ENCODE data around the gene THUMPD2. TPM values are rescaled to one million over a fixed set of nuclear protein-coding genes. Genes with fewer than 3 reads are reported as not detected.

Gene THUMPD2
- total RNA-seq, 1 experiment from 2014 or later, result 19.6 TPM

GRCh38 chr2:39693245-39693644 lies 85.8 kb downstream of the THUMPD2 start:
- Mint-ChIP-seq H3K4me3 (no peak overlapping the region), H3K27me3 (ENCODE audit: low read depth) (no peaks in the 10 kb centered on the region), H3K9me3 (peaks cover 14% of the 10 kb centered on the region), H3K27ac (no peak overlapping the region), H3K36me3 (peaks cover 9% of the 10 kb centered on the region), H3K4me1 (peaks cover 9% of the 10 kb centered on the region)
- TF ChIP-seq, protein P1, sequence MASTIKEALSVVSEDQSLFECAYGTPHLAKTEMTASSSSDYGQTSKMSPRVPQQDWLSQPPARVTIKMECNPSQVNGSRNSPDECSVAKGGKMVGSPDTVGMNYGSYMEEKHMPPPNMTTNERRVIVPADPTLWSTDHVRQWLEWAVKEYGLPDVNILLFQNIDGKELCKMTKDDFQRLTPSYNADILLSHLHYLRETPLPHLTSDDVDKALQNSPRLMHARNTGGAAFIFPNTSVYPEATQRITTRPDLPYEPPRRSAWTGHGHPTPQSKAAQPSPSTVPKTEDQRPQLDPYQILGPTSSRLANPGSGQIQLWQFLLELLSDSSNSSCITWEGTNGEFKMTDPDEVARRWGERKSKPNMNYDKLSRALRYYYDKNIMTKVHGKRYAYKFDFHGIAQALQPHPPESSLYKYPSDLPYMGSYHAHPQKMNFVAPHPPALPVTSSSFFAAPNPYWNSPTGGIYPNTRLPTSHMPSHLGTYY (CRISPR knock-in tag; IDR thresholded peaks at IDR 0.05), result no peak
- no peak for TF ChIP-seq NFATC4 (CRISPR knock-in tag; IDR thresholded peaks at IDR 0.05)
- no peak for TF ChIP-seq SMAD4 (CRISPR knock-in tag; IDR thresholded peaks at IDR 0.05)
- no peak for TF ChIP-seq IRF2 (CRISPR knock-in tag; IDR thresholded peaks at IDR 0.05; ENCODE audit: borderline replicate concordance, low read depth)
- no peak for TF ChIP-seq CBFB (CRISPR knock-in tag; IDR thresholded peaks at IDR 0.05; ENCODE audit: low read depth)
- TF ChIP-seq CREM (CRISPR knock-in tag; IDR thresholded peaks at IDR 0.05), result no peak
- TF ChIP-seq OVOL2 (CRISPR knock-in tag; IDR thresholded peaks at IDR 0.05; ENCODE audit: borderline replicate concordance), result no peak
- no peak for TF ChIP-seq RELA (CRISPR knock-in tag; IDR thresholded peaks at IDR 0.05; ENCODE audit: borderline replicate concordance)
- no peak for ATAC-seq
- ChIA-PET CTCF (no interaction called here), POLR2A (no interaction called here)
- no peak for DNase-seq (ENCODE audit: low spot score)

DNA sequence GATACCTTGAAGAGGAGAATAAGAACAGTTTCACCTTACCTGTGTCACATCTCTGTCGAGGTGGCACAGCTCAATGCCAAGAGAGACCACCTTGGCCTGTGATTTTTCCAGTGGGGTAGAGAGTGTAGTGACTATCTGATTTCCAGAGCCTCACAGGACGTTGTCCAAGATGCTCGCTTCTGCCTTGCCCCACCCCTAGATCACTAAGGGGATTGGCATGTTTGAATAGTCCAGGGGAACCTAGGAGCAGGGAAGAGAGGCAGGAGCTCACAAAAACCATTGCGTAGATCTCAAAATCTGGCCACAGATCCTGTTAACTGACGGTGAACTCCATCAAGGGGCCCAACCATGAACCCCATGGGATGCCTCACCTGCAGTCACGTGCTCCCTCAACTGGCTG lies 89.2 kb downstream of the THUMPD2 start:
- Mint-ChIP-seq H3K9me3 (peaks cover 14% of the 10 kb centered on the region), H3K27ac (no peak overlapping the region), H3K4me3 (no peak overlapping the region), H3K4me1 (peaks cover 17% of the 10 kb centered on the region), H3K36me3 (peaks cover 9% of the 10 kb centered on the region), H3K27me3 (ENCODE audit: low read depth) (no peaks in the 10 kb centered on the region)
- POLR2A ChIA-PET, result no interaction called here
- TF ChIP-seq FOXP1 (CRISPR knock-in tag; IDR thresholded peaks at IDR 0.05; ENCODE audit: borderline replicate concordance) (no peak), ZBTB21 (CRISPR knock-in tag; IDR thresholded peaks at IDR 0.05; ENCODE audit: borderline replicate concordance) (no peak)
- ATAC-seq, result no peak
- DNase-seq (ENCODE audit: low spot score), result no peak
- CTCF ChIA-PET, result no interaction called here

GRCh38 chr2:39689272-39689841 lies 89.7 kb downstream of the THUMPD2 start:
- Mint-ChIP-seq H3K36me3 (peaks cover 9% of the 10 kb centered on the region), H3K27ac (no peak overlapping the region), H3K27me3 (ENCODE audit: low read depth) (no peaks in the 10 kb centered on the region), H3K9me3 (peaks cover 14% of the 10 kb centered on the region), H3K4me1 (peaks cover 17% of the 10 kb centered on the region), H3K4me3 (no peak overlapping the region)
- DNase-seq (ENCODE audit: low spot score) (no peak), ATAC-seq (no peak)
- ChIA-PET POLR2A (no interaction called here), CTCF (no interaction called here)
- TF ChIP-seq PRDM15 (CRISPR knock-in tag; IDR thresholded peaks at IDR 0.05) (no peak), ZNF416 (CRISPR knock-in tag; IDR thresholded peaks at IDR 0.05) (no peak), ZNF121 (CRISPR knock-in tag; IDR thresholded peaks at IDR 0.05) (no peak), ELF4 (CRISPR knock-in tag; IDR thresholded peaks at IDR 0.05; ENCODE audit: low read depth) (no peak), ZNF281 (CRISPR knock-in tag; IDR thresholded peaks at IDR 0.05) (no peak), ETV6 (CRISPR knock-in tag; IDR thresholded peaks at IDR 0.05) (no peak), FOXK1 (CRISPR knock-in tag; IDR thresholded peaks at IDR 0.05) (no peak), TP53 (CRISPR knock-in tag; IDR thresholded peaks at IDR 0.05) (no peak)
- TF ChIP-seq, protein P2, sequence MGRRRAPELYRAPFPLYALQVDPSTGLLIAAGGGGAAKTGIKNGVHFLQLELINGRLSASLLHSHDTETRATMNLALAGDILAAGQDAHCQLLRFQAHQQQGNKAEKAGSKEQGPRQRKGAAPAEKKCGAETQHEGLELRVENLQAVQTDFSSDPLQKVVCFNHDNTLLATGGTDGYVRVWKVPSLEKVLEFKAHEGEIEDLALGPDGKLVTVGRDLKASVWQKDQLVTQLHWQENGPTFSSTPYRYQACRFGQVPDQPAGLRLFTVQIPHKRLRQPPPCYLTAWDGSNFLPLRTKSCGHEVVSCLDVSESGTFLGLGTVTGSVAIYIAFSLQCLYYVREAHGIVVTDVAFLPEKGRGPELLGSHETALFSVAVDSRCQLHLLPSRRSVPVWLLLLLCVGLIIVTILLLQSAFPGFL (CRISPR knock-in tag; IDR thresholded peaks at IDR 0.05; ENCODE audit: borderline replicate concordance), result no peak
- TF ChIP-seq, protein P3, sequence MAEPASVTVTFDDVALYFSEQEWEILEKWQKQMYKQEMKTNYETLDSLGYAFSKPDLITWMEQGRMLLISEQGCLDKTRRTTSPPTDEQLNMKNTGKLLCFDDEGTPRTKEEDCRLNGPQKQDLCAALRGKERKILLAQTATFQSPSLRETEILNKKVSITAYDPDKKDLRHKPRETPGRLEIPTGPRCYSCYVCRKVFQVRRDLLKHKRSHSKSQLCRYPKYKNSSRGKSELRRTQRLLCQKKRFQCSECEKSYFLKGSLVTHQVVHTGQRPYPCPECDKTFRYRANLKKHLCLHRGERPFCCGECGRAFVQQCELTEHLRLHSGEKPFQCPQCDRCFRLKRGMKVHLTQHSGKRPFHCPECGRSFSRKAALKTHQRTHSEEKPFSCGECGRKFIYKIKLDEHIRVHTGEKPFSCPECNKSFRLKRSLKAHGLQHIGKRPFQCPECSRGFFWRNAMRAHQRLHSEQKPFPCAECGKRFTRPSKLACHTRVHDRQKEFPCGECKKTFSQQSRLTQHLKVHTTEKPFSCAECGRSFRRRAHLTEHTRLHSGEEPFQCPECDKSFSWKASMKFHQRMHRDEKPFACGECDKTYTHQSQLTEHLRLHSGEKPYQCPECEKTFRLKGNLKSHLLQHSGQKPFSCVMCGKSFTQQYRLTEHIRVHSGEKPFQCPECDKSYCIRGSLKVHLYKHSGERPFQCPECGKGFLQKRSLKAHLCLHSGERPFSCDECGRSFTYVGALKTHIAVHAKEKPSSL (CRISPR knock-in tag; conservative IDR thresholded peaks at IDR 0.05), result no peak
